Liver (tissue), 9 donors: Measurements from ENCODE around the gene AKR1A1. TPM values are rescaled to one million over a fixed set of nuclear protein-coding genes. Genes with fewer than 3 reads are reported as not detected.

Experiments used
- DNase-seq: peaks from one replicate; pipeline ENCODE4 v3.0.0-alpha.2; 2017; ENCODE audit warnings: low spot score
- H3K27ac ChIP-seq, 2 donors: one replicate each; pipeline ENCODE4 v1.7.0; 2013; ENCODE audit warnings: inconsistent platforms in 2 of 2, low read length in 2 of 2, control low read depth in 1 of 2, low read depth in 1 of 2, mild to moderate bottlenecking in 1 of 2
- H3K27me3 ChIP-seq, 4 donors: one replicate each; pipeline versions ENCODE4 v1.6.1 to v1.7.0; 2013; ENCODE audit warnings: low read length in 3 of 4, inconsistent platforms in 1 of 4, mild to moderate bottlenecking in 1 of 4, moderate library complexity in 1 of 4; ENCODE audit not compliant: control insufficient read depth in 4 of 4, insufficient read depth in 4 of 4
- H3K36me3 ChIP-seq, 4 donors: one replicate each; pipeline versions ENCODE4 v1.6.1 to v1.7.0; 2013; ENCODE audit warnings: low read length in 3 of 4, mild to moderate bottlenecking in 3 of 4, low read depth in 1 of 4, moderate library complexity in 1 of 4; ENCODE audit not compliant: control insufficient read depth in 4 of 4, insufficient read depth in 3 of 4
- H3K4me1 ChIP-seq, 4 donors: one replicate each; pipeline versions ENCODE4 v1.6.1 to v1.7.0; 2013; ENCODE audit warnings: low read length in 3 of 4, mild to moderate bottlenecking in 3 of 4, moderate library complexity in 1 of 4; ENCODE audit not compliant: control insufficient read depth in 4 of 4, insufficient read depth in 4 of 4
- H3K4me3 ChIP-seq, 3 donors: one replicate each; pipeline versions ENCODE4 v1.6.1 to v1.7.0; 2013; ENCODE audit warnings: low read length in 3 of 3, control low read depth in 1 of 3, low read depth in 1 of 3, mild to moderate bottlenecking in 1 of 3
- H3K9ac ChIP-seq, 2 donors: one replicate each; pipeline ENCODE4 v1.7.0; 2013; ENCODE audit warnings: low read length in 2 of 2, mild to moderate bottlenecking in 2 of 2, moderate library complexity in 2 of 2, control low read depth in 1 of 2, low read depth in 1 of 2
- H3K9me3 ChIP-seq, 4 donors: one replicate each; pipeline versions ENCODE4 v1.6.1 to v1.7.0; 2013; ENCODE audit warnings: low read length in 3 of 4; ENCODE audit not compliant: control insufficient read depth in 4 of 4
- EGR1 ChIP-seq, 2 donors: IDR thresholded peaks; 2 replicates each; pipeline ENCODE4 v1.6.1; 2016 to 2018; ENCODE audit warnings: antibody characterized with exemption in 2 of 2, low read depth in 2 of 2
- FOXA1 ChIP-seq: IDR thresholded peaks from 2 replicates; pipeline ENCODE4 v1.6.1; 2016; ENCODE audit warnings: antibody characterized with exemption
- FOXA2 ChIP-seq: IDR thresholded peaks from 2 replicates; pipeline ENCODE4 v1.6.1; 2016; ENCODE audit warnings: antibody characterized with exemption
- GABPA ChIP-seq, 2 donors: IDR thresholded peaks in 1 of 2; conservative IDR thresholded peaks in 1 of 2; 2 replicates each; pipeline ENCODE4 v1.6.1; 2016; ENCODE audit warnings: antibody characterized with exemption in 2 of 2, mild to moderate bottlenecking in 1 of 2, moderate library complexity in 1 of 2
- HNF4A ChIP-seq, 2 donors: conservative IDR thresholded peaks; 2 replicates each; pipeline ENCODE4 v1.6.1; 2016; ENCODE audit warnings: antibody characterized with exemption in 2 of 2, mild to moderate bottlenecking in 2 of 2
- HNF4G ChIP-seq: IDR thresholded peaks from 2 replicates; pipeline ENCODE4 v1.6.1; 2016; ENCODE audit warnings: antibody characterized with exemption
- JUND ChIP-seq, 2 donors: IDR thresholded peaks; 2 replicates each; pipeline ENCODE4 v1.6.1; 2016; ENCODE audit warnings: antibody characterized with exemption in 2 of 2
- MAX ChIP-seq: IDR thresholded peaks from 2 replicates; pipeline ENCODE4 v1.6.1; 2016; ENCODE audit warnings: antibody characterized with exemption
- NR2F2 ChIP-seq: IDR thresholded peaks from 2 replicates; pipeline ENCODE4 v1.6.1; 2016; ENCODE audit warnings: antibody characterized with exemption
- RAD21 ChIP-seq, 2 donors: IDR thresholded peaks; 2 replicates each; pipeline ENCODE4 v1.6.1; 2016; ENCODE audit warnings: antibody characterized with exemption in 2 of 2, mild to moderate bottlenecking in 2 of 2
- REST ChIP-seq: IDR thresholded peaks from 2 replicates; pipeline ENCODE4 v1.6.1; 2016; ENCODE audit warnings: antibody characterized with exemption, mild to moderate bottlenecking
- RXRA ChIP-seq, 2 donors: IDR thresholded peaks; 2 replicates each; pipeline ENCODE4 v1.6.1; 2017 to 2018; ENCODE audit warnings: antibody characterized with exemption in 2 of 2, mild to moderate bottlenecking in 1 of 2
- SP1 ChIP-seq: IDR thresholded peaks from 2 replicates; pipeline ENCODE4 v1.6.1; 2018; ENCODE audit warnings: antibody characterized with exemption, mild to moderate bottlenecking
- TAF1 ChIP-seq: conservative IDR thresholded peaks from 2 replicates; pipeline ENCODE4 v1.6.1; 2016; ENCODE audit warnings: antibody characterized with exemption, mild to moderate bottlenecking
- YY1 ChIP-seq: IDR thresholded peaks from 2 replicates; pipeline ENCODE4 v1.6.1; 2016; ENCODE audit warnings: antibody characterized with exemption, mild to moderate bottlenecking
- ZBTB33 ChIP-seq: IDR thresholded peaks from 2 replicates; pipeline ENCODE4 v1.6.1; 2016; ENCODE audit warnings: antibody characterized with exemption
- WGBS: extraction: QIAGEN DNeasy Blood & Tissue Kit; methylation state at CpG from one replicate; pipeline ENCODE4 v1.1.7; 2013; 5-methylcytosine and 5-hydroxymethylcytosine counted together
- polyA plus RNA-seq, 2 donors: library from polyadenylated mRNA; stranded (reverse) in 1 of 2; unstranded in 1 of 2; fragments of 200-250 nt in 1 of 2; fragments of >200 nt in 1 of 2; fragmentation: Nextera tagmentation in 1 of 2; extraction: Ambion mirVana in 1 of 2; gene quantifications; one replicate each; pipeline versions ENCODE4 v1.2.1 to v1.2.3, GENCODE V29; 2013 to 2015
- total RNA-seq, 2 donors: library from RNA; depleted of rRNA; stranded (reverse); fragments of >200 nt; gene quantifications; one replicate each; pipeline ENCODE4 v1.2.3, GENCODE V29; 2014
- TF ChIP-seq, protein P1 (sequence below): IDR thresholded peaks from 2 replicates; pipeline ENCODE4 v1.6.1; 2016; ENCODE audit warnings: antibody characterized with exemption
- donor health status: healthy.
- donor health status: healthy.
- donor health status: healthy.
- donor health status: healthy.
- donor health status: healthy.

The AKR1A1 gene
- total and polyA plus RNA-seq, 4 donors: 86.3 to 253 (median 218) TPM

- H3K9me3 ChIP-seq: no peaks in the 10 kb centered on the region
- peak overlapping the region; percentile 14 to 62 for H3K27ac ChIP-seq
- peaks cover 0 to 6% (median 2%) of the 10 kb centered on the region in 4 donors for H3K36me3 ChIP-seq
- H3K9ac ChIP-seq: no peak overlapping the region
- H3K4me3 ChIP-seq: peak overlapping the region in 2 of 3 donors; percentile 13 to 74
- DNase-seq: no peak
- 27% methylated on average over 1 of the region's 1 CpG for WGBS
- H3K27me3 ChIP-seq: no peaks in the 10 kb centered on the region
- peaks cover 0 to 36% (median 22%) of the 10 kb centered on the region in 4 donors for H3K4me1 ChIP-seq
- TF ChIP-seq RAD21 (IDR thresholded peaks at IDR 0.05) (peak in 1 of 2 donors; percentile 7), FOXA1 (no peak), SP1 (no peak), YY1 (no peak), FOXA2 (no peak), HNF4A (conservative IDR thresholded peaks at IDR 0.05) (peak; percentile 45), EGR1 (IDR thresholded peaks at IDR 0.05; ENCODE audit: low read depth in 2 of 2) (peak in 1 of 2 donors; percentile 9), TAF1 (no peak), JUND (IDR thresholded peaks at IDR 0.05) (no peak), RXRA (IDR thresholded peaks at IDR 0.05) (no peak), REST (no peak), NR2F2 (no peak), MAX (no peak), HNF4G (no peak), ZBTB33 (no peak), GABPA (IDR thresholded peaks at IDR 0.05 in 1 of 2, conservative IDR thresholded peaks at IDR 0.05 in 1 of 2) (no peak)
- TF ChIP-seq, protein P1, sequence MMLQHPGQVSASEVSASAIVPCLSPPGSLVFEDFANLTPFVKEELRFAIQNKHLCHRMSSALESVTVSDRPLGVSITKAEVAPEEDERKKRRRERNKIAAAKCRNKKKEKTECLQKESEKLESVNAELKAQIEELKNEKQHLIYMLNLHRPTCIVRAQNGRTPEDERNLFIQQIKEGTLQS: no peak
Observed at GRCh38 chr1:45552331-45552730, 1.7 kb downstream of the AKR1A1 start.

DNA sequence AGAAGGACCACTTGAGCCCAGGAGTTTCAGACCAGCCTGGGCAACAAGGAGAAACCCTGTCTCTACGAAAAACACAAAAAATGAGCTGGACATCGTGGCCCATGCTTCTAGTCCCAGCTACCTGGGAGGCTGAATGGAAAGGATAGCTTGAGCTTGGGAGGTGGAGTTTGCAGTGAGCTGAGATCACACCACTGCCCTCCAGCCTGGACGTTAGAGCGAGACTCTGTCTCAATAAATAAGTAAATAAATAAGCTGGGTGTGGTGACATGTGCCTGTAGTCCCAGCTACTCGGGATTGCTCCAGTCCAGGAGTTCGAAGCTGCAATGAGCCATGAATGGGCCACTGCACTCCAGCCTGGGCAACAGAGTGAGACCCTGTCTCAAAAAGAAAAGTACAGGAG is 3.6 kb downstream of the AKR1A1 start:
- WGBS: 41% methylated on average over 6 of the region's 6 CpGs
- no peaks in the 10 kb centered on the region for H3K27me3 ChIP-seq
- H3K9ac ChIP-seq: no peak overlapping the region
- no peak overlapping the region for H3K4me3 ChIP-seq
- H3K27ac ChIP-seq: peak overlapping the region in 1 of 2 donors; percentile 47
- no peaks in the 10 kb centered on the region for H3K9me3 ChIP-seq
- peaks cover 0 to 7% (median 3%) of the 10 kb centered on the region in 4 donors for H3K36me3 ChIP-seq
- H3K4me1 ChIP-seq: peaks cover 0 to 46% (median 27%) of the 10 kb centered on the region in 4 donors
- DNase-seq: no peak
- TF ChIP-seq GABPA (IDR thresholded peaks at IDR 0.05 in 1 of 2, conservative IDR thresholded peaks at IDR 0.05 in 1 of 2): no peak
- peak; percentile 52 to 57 for TF ChIP-seq RXRA (IDR thresholded peaks at IDR 0.05)
- TF ChIP-seq MAX: peak; percentile 42
- TF ChIP-seq NR2F2: no peak
- TF ChIP-seq FOXA1: peak; percentile 22
- TF ChIP-seq HNF4A (conservative IDR thresholded peaks at IDR 0.05): peak; percentile 63 to 69
- peak; percentile 27 for TF ChIP-seq ZBTB33
- TF ChIP-seq FOXA2: peak; percentile 31
- peak; percentile 53 for TF ChIP-seq TAF1
- TF ChIP-seq, protein P1: no peak
- TF ChIP-seq RAD21 (IDR thresholded peaks at IDR 0.05): peak in 1 of 2 donors; percentile 25
- peak in 1 of 2 donors; percentile 28 for TF ChIP-seq JUND (IDR thresholded peaks at IDR 0.05)
- TF ChIP-seq SP1: peak; percentile 43
- no peak for TF ChIP-seq EGR1 (IDR thresholded peaks at IDR 0.05; ENCODE audit: low read depth in 2 of 2)
- TF ChIP-seq HNF4G: peak; percentile 22
- peak; percentile 23 for TF ChIP-seq REST
- TF ChIP-seq YY1: no peak
